Gastroesophageal sphincter (tissue), 3 donors: ENCODE results near the gene TMEM217.

Experiments
- POLR2A ChIP-seq, 2 donors: fragments of 450-650 bp; IDR thresholded peaks; one replicate each; pipeline ENCODE4 v1.6.1; 2017; ENCODE audit warnings: antibody characterized with exemption in 2 of 2, mild to moderate bottlenecking in 2 of 2, moderate library complexity in 1 of 2
- POLR2AphosphoS5 ChIP-seq: sonication (generic); formaldehyde crosslinking; IDR thresholded peaks from one replicate; pipeline ENCODE4 v1.6.1; 2017; ENCODE audit warnings: antibody characterized with exemption
- TF ChIP-seq, protein P1 (sequence below), 4 experiments: fragments of 200-600 bp in 2 of 4; fragments of 450-650 bp in 2 of 4; sonication (generic) in 1 of 4; IDR thresholded peaks; one replicate each; pipeline ENCODE4 v1.5.1; 2017 to 2019; ENCODE audit warnings: antibody characterized with exemption in 4 of 4, mild to moderate bottlenecking in 2 of 4, moderate library complexity in 2 of 4

DNA sequence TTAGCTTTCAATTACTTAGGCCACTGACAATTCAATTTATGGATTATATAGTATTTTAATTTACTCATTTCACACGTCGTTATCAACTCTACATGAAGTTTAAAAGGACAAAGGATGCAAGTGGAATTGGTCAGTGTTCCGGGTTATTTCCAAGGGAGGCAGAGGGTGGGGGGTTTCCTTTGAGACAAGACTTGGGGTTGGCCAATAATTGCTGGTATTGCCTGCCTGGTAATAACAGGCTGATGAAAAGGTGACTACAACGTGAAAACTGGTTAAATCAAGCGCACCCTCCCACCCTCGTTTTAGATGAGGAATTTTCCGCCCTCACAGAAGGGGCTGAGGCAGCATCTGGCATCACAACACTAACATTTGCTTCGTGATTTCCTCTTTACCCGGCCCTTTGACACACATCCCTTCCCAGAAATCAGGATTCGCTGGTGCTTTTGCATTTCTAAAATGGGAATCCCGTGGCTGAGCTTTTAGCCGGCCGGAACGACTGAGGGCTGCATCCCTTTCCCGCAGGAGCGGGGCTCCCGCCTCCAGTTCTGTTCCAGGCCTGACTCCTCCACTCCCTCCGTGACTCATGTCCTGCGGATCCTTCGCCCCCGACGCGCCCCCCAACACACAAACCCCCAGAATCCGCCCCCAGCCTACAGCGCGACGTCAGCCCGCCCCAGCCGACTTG, 89.0 kb downstream of the TMEM217 start:
- TF ChIP-seq, protein P1, sequence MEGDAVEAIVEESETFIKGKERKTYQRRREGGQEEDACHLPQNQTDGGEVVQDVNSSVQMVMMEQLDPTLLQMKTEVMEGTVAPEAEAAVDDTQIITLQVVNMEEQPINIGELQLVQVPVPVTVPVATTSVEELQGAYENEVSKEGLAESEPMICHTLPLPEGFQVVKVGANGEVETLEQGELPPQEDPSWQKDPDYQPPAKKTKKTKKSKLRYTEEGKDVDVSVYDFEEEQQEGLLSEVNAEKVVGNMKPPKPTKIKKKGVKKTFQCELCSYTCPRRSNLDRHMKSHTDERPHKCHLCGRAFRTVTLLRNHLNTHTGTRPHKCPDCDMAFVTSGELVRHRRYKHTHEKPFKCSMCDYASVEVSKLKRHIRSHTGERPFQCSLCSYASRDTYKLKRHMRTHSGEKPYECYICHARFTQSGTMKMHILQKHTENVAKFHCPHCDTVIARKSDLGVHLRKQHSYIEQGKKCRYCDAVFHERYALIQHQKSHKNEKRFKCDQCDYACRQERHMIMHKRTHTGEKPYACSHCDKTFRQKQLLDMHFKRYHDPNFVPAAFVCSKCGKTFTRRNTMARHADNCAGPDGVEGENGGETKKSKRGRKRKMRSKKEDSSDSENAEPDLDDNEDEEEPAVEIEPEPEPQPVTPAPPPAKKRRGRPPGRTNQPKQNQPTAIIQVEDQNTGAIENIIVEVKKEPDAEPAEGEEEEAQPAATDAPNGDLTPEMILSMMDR (IDR thresholded peaks at IDR 0.05): no peak
- peak; percentile 73 for TF ChIP-seq POLR2AphosphoS5
- TF ChIP-seq POLR2A (IDR thresholded peaks at IDR 0.05): no peak
